H1 (cell line): ENCODE measurements around the gene GRIPAP1. TPM values are rescaled to one million over a fixed set of nuclear protein-coding genes. Genes with fewer than 3 reads are reported as not detected.

Experiments
- CTCF ChIA-PET: fragments of 300-600 bp; sonication (Branson Sonifier 250); formaldehyde crosslinking; loops from one replicate; lab custom pipeline; 2021; ENCODE audit not compliant: partially characterized antibody; lab: Charles Lee
- POLR2A ChIA-PET: fragments of 300-600 bp; sonication (Branson Sonifier 250); formaldehyde crosslinking; loops from one replicate; lab custom pipeline; 2021; ENCODE audit warnings: inconsistent platforms; ENCODE audit not compliant: partially characterized antibody; lab: Charles Lee
- DNase-seq, 2 experiments: peaks; one replicate each; pipeline versions ENCODE4 v3.0.0 to v3.0.0-alpha.2; 2010 to 2022; ENCODE audit warnings: low spot score in 2 of 2, low read depth in 1 of 2, mixed read lengths in 1 of 2
- FAIRE-seq: peaks from 2 replicates; lab custom pipeline; 2011; peaks lifted over from hg19 to GRCh38; lab: Jason Lieb, UNC
- H2AFZ ChIP-seq: 2 replicates; pipeline ENCODE4 v1.8.1; 2012; ENCODE audit warnings: low read length, inconsistent platforms
- H2AK5ac ChIP-seq: 2 replicates; pipeline ENCODE4 v1.6.1; 2013; ENCODE audit warnings: low read depth, low read length
- H2BK120ac ChIP-seq: replicated peaks from 2 replicates; pipeline ENCODE3; 2013; ENCODE audit warnings: low read depth, low read length, inconsistent platforms
- H2BK12ac ChIP-seq: 2 replicates; pipeline ENCODE4 v1.6.1; 2013; ENCODE audit warnings: low read depth, low read length
- H2BK15ac ChIP-seq: 2 replicates; pipeline ENCODE4 v1.6.1; 2013; ENCODE audit warnings: low read length
- H2BK20ac ChIP-seq: 2 replicates; pipeline ENCODE4 v1.6.1; 2013; ENCODE audit warnings: low read length
- H2BK5ac ChIP-seq: 2 replicates; pipeline ENCODE4 v1.6.1; 2013; ENCODE audit warnings: low read depth, low read length
- H3K14ac ChIP-seq: 2 replicates; pipeline ENCODE4 v1.6.1; 2013; ENCODE audit warnings: inconsistent platforms; ENCODE audit not compliant: insufficient read length
- H3K18ac ChIP-seq: 2 replicates; pipeline ENCODE4 v1.6.1; 2013; ENCODE audit warnings: low read length; ENCODE audit errors: extremely low read depth
- H3K23ac ChIP-seq: 2 replicates; pipeline ENCODE4 v1.6.1; 2013; ENCODE audit warnings: inconsistent platforms; ENCODE audit not compliant: insufficient read length
- H3K23me2 ChIP-seq: 2 replicates; pipeline ENCODE4 v1.6.1; 2013; ENCODE audit warnings: low read depth, low read length
- H3K27ac ChIP-seq: 2 replicates; pipeline ENCODE4 v1.6.1; 2011; ENCODE audit warnings: low read depth, low read length, inconsistent platforms
- H3K27me3 ChIP-seq, 4 experiments: replicated peaks in 1 of 4; 1 replicate in 1 of 4; 2 replicates in 3 of 4; pipeline versions ENCODE4 v1.6.1 to v1.8.1; 2011 to 2013; ENCODE audit warnings: low read length in 3 of 4, mild to moderate bottlenecking in 3 of 4, inconsistent platforms in 2 of 4, mixed read lengths in 2 of 4, moderate library complexity in 1 of 4; ENCODE audit not compliant: control insufficient read depth in 3 of 4, insufficient read depth in 3 of 4; ENCODE audit errors: extremely low read depth in 1 of 4
- H3K36me3 ChIP-seq, 4 experiments: 2 replicates each; pipeline versions ENCODE4 v1.6.1 to v1.8.1; 2011 to 2013; ENCODE audit warnings: mild to moderate bottlenecking in 4 of 4, low read length in 3 of 4, moderate library complexity in 2 of 4, control low read depth in 1 of 4, inconsistent platforms in 1 of 4; ENCODE audit not compliant: insufficient read depth in 4 of 4, control insufficient read depth in 2 of 4
- H3K4ac ChIP-seq: replicated peaks from 2 replicates; pipeline ENCODE3; 2013; ENCODE audit warnings: low read length, low read depth, mixed read lengths, inconsistent platforms; ENCODE audit not compliant: insufficient read length
- H3K4me1 ChIP-seq, 4 experiments: replicated peaks in 1 of 4; 1 replicate in 1 of 4; 2 replicates in 3 of 4; pipeline versions ENCODE4 v1.6.1 to v1.8.1; 2011 to 2013; ENCODE audit warnings: low read length in 3 of 4, inconsistent platforms in 2 of 4, mixed read lengths in 1 of 4; ENCODE audit not compliant: insufficient read depth in 4 of 4, control insufficient read depth in 3 of 4
- H3K4me2 ChIP-seq, 2 experiments: 2 replicates each; pipeline versions ENCODE4 v1.6.1 to v1.8.1; 2011 to 2013; ENCODE audit warnings: low read depth in 2 of 2, low read length in 2 of 2, control low read depth in 1 of 2, inconsistent platforms in 1 of 2, mild to moderate bottlenecking in 1 of 2; ENCODE audit not compliant: insufficient read depth in 1 of 2
- H3K4me3 ChIP-seq, 4 experiments: fragments of 200-600, 300-600 bp in 1 of 4; sonication (generic), shearing (Covaris generic), sonication (Bioruptor Twin) in 1 of 4; 2 replicates each; pipeline versions ENCODE4 v1.5.1 to v1.8.1; 2011 to 2016; ENCODE audit warnings: low read length in 4 of 4, low read depth in 3 of 4, control low read depth in 2 of 4, inconsistent platforms in 2 of 4, mild to moderate bottlenecking in 2 of 4, mixed read lengths in 1 of 4, moderate library complexity in 1 of 4; ENCODE audit not compliant: insufficient read depth in 2 of 4; ENCODE audit errors: extremely low read depth in 1 of 4
- H3K56ac ChIP-seq: replicated peaks from 2 replicates; pipeline ENCODE3; 2013; ENCODE audit warnings: low read depth, mild to moderate bottlenecking, mixed read lengths, low read length, inconsistent platforms; ENCODE audit not compliant: insufficient read length
- H3K79me1 ChIP-seq: 2 replicates; pipeline ENCODE4 v1.6.1; 2013; ENCODE audit warnings: low read depth, low read length, control low read depth
- H3K79me2 ChIP-seq, 2 experiments: 2 replicates each; pipeline versions ENCODE4 v1.6.1 to v1.8.1; 2012 to 2013; ENCODE audit warnings: low read length in 2 of 2, mild to moderate bottlenecking in 2 of 2, inconsistent platforms in 1 of 2; ENCODE audit not compliant: insufficient read depth in 2 of 2, control insufficient read depth in 1 of 2
- H3K9ac ChIP-seq, 4 experiments: replicated peaks in 1 of 4; 1 replicate in 1 of 4; 2 replicates in 3 of 4; pipeline versions ENCODE4 v1.6.1 to v1.8.1; 2011 to 2013; ENCODE audit warnings: low read depth in 3 of 4, low read length in 3 of 4, control low read depth in 2 of 4, mild to moderate bottlenecking in 2 of 4, moderate library complexity in 2 of 4, inconsistent platforms in 1 of 4; ENCODE audit errors: extremely low read depth in 1 of 4
- H3K9me3 ChIP-seq, 2 experiments: 2 replicates each; pipeline versions ENCODE4 v1.6.1 to v1.8.1; 2012 to 2013; ENCODE audit warnings: mild to moderate bottlenecking in 2 of 2, moderate library complexity in 2 of 2, control low read depth in 1 of 2, inconsistent platforms in 1 of 2, low read depth in 1 of 2, low read length in 1 of 2, mixed read lengths in 1 of 2; ENCODE audit not compliant: insufficient read depth in 2 of 2
- H4K20me1 ChIP-seq, 2 experiments: replicated peaks in 1 of 2; 2 replicates each; pipeline versions ENCODE3 to v1.8.1; 2011 to 2013; ENCODE audit warnings: inconsistent platforms in 2 of 2, low read length in 2 of 2, mild to moderate bottlenecking in 1 of 2; ENCODE audit not compliant: insufficient read depth in 2 of 2, control insufficient read depth in 1 of 2
- H4K5ac ChIP-seq: 2 replicates; pipeline ENCODE4 v1.6.1; 2013; ENCODE audit warnings: low read length, low read depth, mixed read lengths, inconsistent platforms; ENCODE audit not compliant: insufficient read length
- H4K8ac ChIP-seq: 2 replicates; pipeline ENCODE4 v1.8.0; 2013; ENCODE audit warnings: mild to moderate bottlenecking, moderate library complexity, low read length, inconsistent platforms; ENCODE audit not compliant: insufficient read depth; ENCODE audit errors: extremely low read depth
- H4K91ac ChIP-seq: replicated peaks from 2 replicates; pipeline ENCODE3; 2013; ENCODE audit warnings: low read length, mixed read lengths, inconsistent platforms; ENCODE audit not compliant: insufficient read length
- CHD2 ChIP-seq: IDR thresholded peaks from 2 replicates; pipeline ENCODE4 v1.6.1; 2012; ENCODE audit warnings: low read length, improper control_type of control experiment
- EZH2 ChIP-seq: fragments of 200-600 bp; sonication (generic); IDR thresholded peaks from 2 replicates; pipeline ENCODE4 v1.7.1; 2012; ENCODE audit warnings: low read depth, mild to moderate bottlenecking, moderate library complexity, low read length, inconsistent platforms; ENCODE audit not compliant: severe bottlenecking
- GTF2F1 ChIP-seq: IDR thresholded peaks from 2 replicates; pipeline ENCODE4 v1.6.1; 2012; ENCODE audit warnings: low read depth, low read length, improper control_type of control experiment, borderline replicate concordance
- KDM1A ChIP-seq: fragments of 200-600, 300-600 bp; sonication (generic); IDR thresholded peaks from 2 replicates; pipeline ENCODE4 v1.7.1; 2016; ENCODE audit warnings: mild to moderate bottlenecking, low read length, borderline replicate concordance
- POU5F1 ChIP-seq: IDR thresholded peaks from 2 replicates; pipeline ENCODE4 v1.6.1; 2011; ENCODE audit warnings: low read depth, mild to moderate bottlenecking, low read length, moderate library complexity
- SIN3A ChIP-seq, 2 experiments: IDR thresholded peaks in 1 of 2; conservative IDR thresholded peaks in 1 of 2; 2 replicates each; pipeline ENCODE4 v1.6.1; 2011 to 2012; ENCODE audit warnings: low read length in 2 of 2, improper control_type of control experiment in 1 of 2, low read depth in 1 of 2, mild to moderate bottlenecking in 1 of 2
- TCF12 ChIP-seq: IDR thresholded peaks from 2 replicates; pipeline ENCODE4 v1.6.1; 2011; ENCODE audit warnings: low read depth, mild to moderate bottlenecking, low read length
- WGBS, 2 experiments: shearing (Covaris generic) in 1 of 2; methylation state at CpG; one replicate each; pipeline versions ENCODE4 v1.1.6 to v1.1.7; 2013 to 2015; ENCODE audit warnings: low lambda C conversion rate in 2 of 2, mixed read lengths in 2 of 2, inconsistent platforms in 1 of 2, low coverage in 1 of 2, missing lambda C conversion rate in 1 of 2; ENCODE audit not compliant: insufficient replicate concordance in 2 of 2, insufficient coverage in 1 of 2, insufficient read length in 1 of 2; ENCODE audit errors: extremely low coverage in 1 of 2, missing lambda C conversion rate in 1 of 2; 5-methylcytosine and 5-hydroxymethylcytosine counted together
- polyA plus RNA-seq, 7 experiments: library from polyadenylated mRNA; depleted of rRNA in 3 of 7; stranded (reverse) in 5 of 7; unstranded in 2 of 7; fragments of >200 nt in 5 of 7; fragments of 200-250 nt in 2 of 7; gene quantifications; 1 replicate in 5 of 7; 2 replicates in 1 of 7; 4 replicates in 1 of 7; pipeline versions ENCODE4 v1.2.1 to v1.2.3, GENCODE V29; 2011 to 2013; ENCODE audit warnings: missing spikeins in 2 of 7, mixed read lengths in 2 of 7
- total RNA-seq: library from RNA; stranded (reverse); fragmentation: NEBNext Ultra II Directional; extraction: Animal tissue kit (Norgen Biotek cat#: 25700); gene quantifications from 2 replicates; pipeline ENCODE4 v1.2.1, GENCODE V29; 2021
- TF ChIP-seq, protein P1 (sequence below): IDR thresholded peaks from 2 replicates; pipeline ENCODE4 v1.6.1; 2012; ENCODE audit warnings: low read length, inconsistent platforms

GRIPAP1 gene
- total and polyA plus RNA-seq, 2 of the 8 experiments (the other 6 are each of a cell fraction or from before 2014, with no cell fraction given), result 21.6 to 55.9 TPM

DNA sequence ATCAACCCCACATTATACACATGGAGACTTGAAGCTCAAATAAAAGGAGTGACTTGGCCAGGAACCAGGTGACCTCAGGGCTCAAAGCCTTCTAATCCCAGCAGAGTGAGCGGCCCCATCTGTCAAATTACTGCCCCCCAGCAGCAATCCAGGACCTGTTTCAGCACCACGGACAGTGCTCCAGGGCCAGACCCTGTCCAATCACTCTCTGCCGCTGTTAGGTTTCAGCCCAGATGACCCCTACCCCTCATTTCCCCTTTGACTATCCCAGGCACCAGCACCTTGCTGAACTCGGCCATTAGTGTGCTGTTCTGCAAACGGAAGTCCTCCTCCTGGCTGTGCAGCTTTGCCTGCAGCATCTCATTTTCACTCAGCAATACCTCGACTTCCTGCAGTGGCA lies 5.1 kb downstream of the GRIPAP1 start:
- Histone ChIP-seq H4K20me1 (peaks cover 0 to 5% of the 10 kb centered on the region in 2 experiments), H3K27ac (no peak overlapping the region), H3K4me3 (no peak overlapping the region), H2BK15ac (no peak overlapping the region), H2BK5ac (no peak overlapping the region), H3K4ac (no peak overlapping the region), H3K79me2 (peaks cover 3 to 15% of the 10 kb centered on the region in 2 experiments; a peak in 3 of 4 replicates), H2BK20ac (no peak overlapping the region), H3K79me1 (no peaks in the 10 kb centered on the region), H2AFZ (no peak overlapping the region), H2BK120ac (no peak overlapping the region), H3K56ac (no peak overlapping the region), H4K91ac (no peak overlapping the region), H3K4me1 (peaks cover 0 to 3% (median 0%) of the 10 kb centered on the region in 4 experiments; a peak in 1 of 7 replicates), H3K23ac (no peak overlapping the region), H3K4me2 (no peak overlapping the region), H4K5ac (no peak overlapping the region), H3K9me3 (no peaks in the 10 kb centered on the region), H2BK12ac (no peak overlapping the region), H3K14ac (no peak overlapping the region), H3K36me3 (peaks cover 2 to 45% (median 21%) of the 10 kb centered on the region in 4 experiments; a peak in 7 of 8 replicates), H4K8ac (no peak overlapping the region), H3K27me3 (no peaks in the 10 kb centered on the region), H2AK5ac (no peak overlapping the region), H3K23me2 (no peaks in the 10 kb centered on the region), H3K9ac (no peak overlapping the region), H3K18ac (no peak overlapping the region)
- ChIA-PET CTCF (no interaction called here), POLR2A (interaction anchor here (1.3 to 1.7 kb wide), 2 partner anchors 9 to 25 kb away, joined by 5 to 7 read pairs; partner anchors contain the start of gene KCND1)
- TF ChIP-seq POU5F1 (no peak), KDM1A (no peak), SIN3A (conservative IDR thresholded peaks at IDR 0.05 in 1 of 2, IDR thresholded peaks at IDR 0.05 in 1 of 2; ENCODE audit: low read depth in 1 of 2, low read length in 2 of 2) (0 out of 4 replicates have a peak, but pooled peaks of 1 of the 2 experiments have one; percentile 59), GTF2F1 (no peak), TCF12 (no peak), CHD2 (no peak), EZH2 (no peak)
- TF ChIP-seq, protein P1, sequence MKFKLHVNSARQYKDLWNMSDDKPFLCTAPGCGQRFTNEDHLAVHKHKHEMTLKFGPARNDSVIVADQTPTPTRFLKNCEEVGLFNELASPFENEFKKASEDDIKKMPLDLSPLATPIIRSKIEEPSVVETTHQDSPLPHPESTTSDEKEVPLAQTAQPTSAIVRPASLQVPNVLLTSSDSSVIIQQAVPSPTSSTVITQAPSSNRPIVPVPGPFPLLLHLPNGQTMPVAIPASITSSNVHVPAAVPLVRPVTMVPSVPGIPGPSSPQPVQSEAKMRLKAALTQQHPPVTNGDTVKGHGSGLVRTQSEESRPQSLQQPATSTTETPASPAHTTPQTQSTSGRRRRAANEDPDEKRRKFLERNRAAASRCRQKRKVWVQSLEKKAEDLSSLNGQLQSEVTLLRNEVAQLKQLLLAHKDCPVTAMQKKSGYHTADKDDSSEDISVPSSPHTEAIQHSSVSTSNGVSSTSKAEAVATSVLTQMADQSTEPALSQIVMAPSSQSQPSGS, result no peak
- FAIRE-seq (no peak), DNase-seq (peak in 1 of 2 experiments; percentile 45)
- WGBS, 2 experiments, result 81% methylated on average over 5 of the region's 6 CpGs; no CpG with 5 or more reads in 1 of the 2 experiments
